Esophagus muscularis mucosa (tissue), 3 donors: ENCODE measurements around the gene TEAD1.

ENCODE experiments used
- CTCF ChIP-seq, 3 experiments: fragments of 200-600 bp in 2 of 3; fragments of 450-650 bp in 1 of 3; sonication (generic) in 2 of 3; IDR thresholded peaks; one replicate each; pipeline ENCODE4 v1.5.1; 2017 to 2019; ENCODE audit warnings: antibody characterized with exemption in 3 of 3, mild to moderate bottlenecking in 2 of 3, moderate library complexity in 1 of 3
- EP300 ChIP-seq: sonication (generic); formaldehyde crosslinking; IDR thresholded peaks from one replicate; pipeline ENCODE4 v1.6.1; 2017; ENCODE audit warnings: antibody characterized with exemption

DNA sequence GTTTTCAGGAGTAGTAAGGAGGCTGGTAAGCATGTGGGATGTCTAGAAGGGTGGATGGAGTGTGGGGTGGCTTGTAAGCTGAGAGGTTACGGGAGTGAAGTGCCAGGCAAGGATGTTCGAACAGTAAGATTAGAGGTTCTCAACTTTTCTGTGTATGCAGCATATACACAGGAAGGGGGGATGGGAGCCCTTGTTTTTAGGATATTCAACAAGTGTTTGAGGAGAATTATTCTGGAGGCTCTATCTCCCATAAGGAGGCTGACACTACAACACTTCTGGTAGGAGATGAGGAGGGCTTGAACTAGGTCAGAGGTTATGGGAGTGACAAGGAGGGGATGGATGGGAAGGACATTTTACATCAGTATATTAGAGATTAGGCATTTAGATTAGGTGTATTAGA lies 109.5 kb downstream of the TEAD1 start:
- no peak for TF ChIP-seq EP300
- no peak for TF ChIP-seq CTCF (IDR thresholded peaks at IDR 0.05)
